HCT116 (cell line): ENCODE results near the gene DIPK1B. TPM values are rescaled to one million over a fixed set of nuclear protein-coding genes. Genes with fewer than 3 reads are reported as not detected.

ENCODE experiments used
- ATAC-seq: fragments of 200-7000 bp; cut with Tn5 transposase; 2 replicates; pipeline ENCODE4 v1.9.1; 2020; ENCODE audit warnings: mild to moderate bottlenecking, moderate library complexity
- BruUV-seq: library from RNA; stranded (reverse); fragments of 400-500 nt; replicated peaks from 2 replicates; lab custom pipeline; 2021; lab: Mats Ljungman, UMichigan
- CTCF ChIA-PET: fragments of 300-600 bp; sonication (Branson Sonifier 250); formaldehyde crosslinking; loops from one replicate; lab custom pipeline; 2021; ENCODE audit warnings: antibody characterized with exemption; lab: Charles Lee
- POLR2A ChIA-PET: fragments of 300-600, 350-600 bp; sonication (Branson Sonifier 250); formaldehyde crosslinking; loops from one replicate; lab custom pipeline; 2021; ENCODE audit warnings: antibody characterized with exemption; lab: Charles Lee
- RAD21 ChIA-PET, 2 experiments: fragments of 300-600 bp; sonication (Branson Sonifier 250); formaldehyde crosslinking; loops; one replicate each; lab custom pipeline; 2023; ENCODE audit warnings: low total read pairs in 2 of 2; ENCODE audit not compliant: uncharacterized antibody in 2 of 2, unreplicated experiment in 2 of 2, low non-redundant PET in 1 of 2; lab: Charles Lee
- DNase-seq: peaks from one replicate; pipeline ENCODE4 v3.0.0-alpha.2; 2010; ENCODE audit warnings: low read depth, low spot score
- H2AFZ ChIP-seq: fragments of 200-600 bp; shearing (Covaris generic), sonication (generic); 2 replicates; pipeline ENCODE4 v1.6.1; 2017; ENCODE audit warnings: low read depth, mixed run types, mixed read lengths, antibody characterized with exemption, low read length; ENCODE audit not compliant: poor library complexity, severe bottlenecking
- H3K27ac ChIP-seq: 2 replicates; pipeline ENCODE4 v1.5.1; 2012; ENCODE audit warnings: low read depth, low read length
- H3K27me3 ChIP-seq: fragments of 200-600 bp; sonication (generic); 2 replicates; pipeline ENCODE4 v1.6.1; 2016; ENCODE audit warnings: mixed run types, low read length, mixed read lengths; ENCODE audit not compliant: insufficient read depth
- H3K36me3 ChIP-seq, 2 experiments: fragments of 200-500 bp in 1 of 2; fragments of 200-600 bp in 1 of 2; sonication (Bioruptor generic) in 1 of 2; sonication (generic) in 1 of 2; 2 replicates each; pipeline versions ENCODE4 v1.5.1 to v1.6.1; 2014 to 2016; ENCODE audit warnings: low read length in 2 of 2, inconsistent platforms in 1 of 2, mixed read lengths in 1 of 2, mixed run types in 1 of 2; ENCODE audit not compliant: insufficient read depth in 2 of 2, control insufficient read depth in 1 of 2
- H3K4me1 ChIP-seq, 2 experiments: fragments of 200-600 bp in 1 of 2; sonication (generic) in 1 of 2; 2 replicates each; pipeline versions ENCODE4 v1.5.1 to v1.6.1; 2012 to 2017; ENCODE audit warnings: low read length in 2 of 2, inconsistent platforms in 1 of 2, mild to moderate bottlenecking in 1 of 2, mixed read lengths in 1 of 2, mixed run types in 1 of 2, moderate library complexity in 1 of 2; ENCODE audit not compliant: insufficient read depth in 2 of 2, control insufficient read depth in 1 of 2
- H3K4me2 ChIP-seq: fragments of 200-600 bp; sonication (generic); 2 replicates; pipeline ENCODE4 v1.6.1; 2017; ENCODE audit warnings: mixed run types, low read length, mixed read lengths
- H3K4me3 ChIP-seq, 2 experiments: fragments of 200-600 bp in 1 of 2; sonication (generic) in 1 of 2; replicated peaks in 1 of 2; 2 replicates each; pipeline ENCODE4 v1.5.1; 2011 to 2016; ENCODE audit warnings: low read length in 2 of 2, control low read depth in 1 of 2, low read depth in 1 of 2, mild to moderate bottlenecking in 1 of 2, mixed read lengths in 1 of 2, mixed run types in 1 of 2
- H3K79me2 ChIP-seq: fragments of 200-600 bp; sonication (generic); 2 replicates; pipeline ENCODE4 v1.6.1; 2017; ENCODE audit warnings: mild to moderate bottlenecking, mixed run types, low read length, moderate library complexity, mixed read lengths; ENCODE audit not compliant: insufficient read depth
- H3K9ac ChIP-seq: fragments of 200-600 bp; sonication (generic); 2 replicates; pipeline ENCODE4 v1.6.1; 2016; ENCODE audit warnings: low read length, mixed read lengths
- H3K9me2 ChIP-seq: fragments of 200-600 bp; sonication (generic), shearing (Covaris generic); 2 replicates; pipeline ENCODE4 v1.6.1; 2017; ENCODE audit warnings: mixed run types, mild to moderate bottlenecking, moderate library complexity; ENCODE audit not compliant: insufficient read depth
- H3K9me3 ChIP-seq, 2 experiments: fragments of 200-500 bp in 1 of 2; fragments of 200-600 bp in 1 of 2; sonication (Bioruptor generic) in 1 of 2; sonication (generic) in 1 of 2; 2 replicates each; pipeline ENCODE4 v1.6.1; 2014 to 2017; ENCODE audit warnings: low read length in 2 of 2, mixed read lengths in 2 of 2, inconsistent platforms in 1 of 2, low read depth in 1 of 2, mild to moderate bottlenecking in 1 of 2, mixed run types in 1 of 2, moderate library complexity in 1 of 2; ENCODE audit not compliant: control insufficient read depth in 1 of 2, insufficient read depth in 1 of 2
- H4K20me1 ChIP-seq: fragments of 200-600 bp; sonication (generic), shearing (Covaris generic); 2 replicates; pipeline ENCODE4 v1.6.1; 2017; ENCODE audit warnings: mixed run types, mild to moderate bottlenecking, moderate library complexity; ENCODE audit not compliant: insufficient read depth
- CEBPB ChIP-seq: IDR thresholded peaks from 2 replicates; pipeline ENCODE4 v1.6.1; 2012; ENCODE audit warnings: low read depth
- ELF1 ChIP-seq: IDR thresholded peaks from 2 replicates; pipeline ENCODE4 v1.6.1; 2012; ENCODE audit warnings: low read depth, borderline replicate concordance
- EZH2phosphoT487 ChIP-seq: fragments of 200-600 bp; IDR thresholded peaks from 2 replicates; pipeline ENCODE4 v1.6.1; 2018; ENCODE audit warnings: antibody characterized with exemption, borderline replicate concordance
- JUND ChIP-seq: IDR thresholded peaks from 2 replicates; pipeline ENCODE4 v1.6.1; 2012
- POLR2AphosphoS5 ChIP-seq: IDR thresholded peaks from 2 replicates; pipeline ENCODE4 v1.6.1; 2011; ENCODE audit warnings: mild to moderate bottlenecking, low read depth, low read length, moderate library complexity
- SP1 ChIP-seq: IDR thresholded peaks from 2 replicates; pipeline ENCODE4 v1.6.1; 2012; ENCODE audit warnings: low read depth
- SRF ChIP-seq: IDR thresholded peaks from 2 replicates; pipeline ENCODE4 v1.6.1; 2012; ENCODE audit warnings: low read depth
- TCF7L2 ChIP-seq: IDR thresholded peaks from 2 replicates; pipeline ENCODE4 v1.7.0; 2011; ENCODE audit warnings: borderline replicate concordance, inconsistent platforms; ENCODE audit not compliant: insufficient read depth, insufficient read length; ENCODE audit errors: extremely low read depth
- YY1 ChIP-seq: IDR thresholded peaks from 2 replicates; pipeline ENCODE4 v1.6.1; 2011; ENCODE audit warnings: low read length, low read depth, moderate library complexity, mild to moderate bottlenecking; ENCODE audit not compliant: insufficient replicate concordance; ENCODE audit errors: extremely low read depth
- ZNF274 ChIP-seq: fragments of 200-500 bp; sonication (Bioruptor generic); IDR thresholded peaks from 2 replicates; pipeline ENCODE4 v1.6.1; 2014; ENCODE audit warnings: mild to moderate bottlenecking, low read depth, low read length, inconsistent platforms
- intact Hi-C: fragments of 100-400 bp; cut with micrococcal nuclease; formaldehyde crosslinking; loops from 2 replicates; pipeline ENCODE4 v1.10.0; 2022
- total RNA-seq: library from RNA; stranded (reverse); gene quantifications from one replicate; pipeline ENCODE4 v1.2.1, GENCODE V29; 2021; ENCODE audit not compliant: unreplicated experiment
- TF ChIP-seq, protein P1 (sequence below): IDR thresholded peaks from 2 replicates; pipeline ENCODE4 v1.6.1; 2012
- TF ChIP-seq, protein P2 (sequence below), 3 experiments: fragments of 200-600 bp in 1 of 3; sonication (generic) in 1 of 3; IDR thresholded peaks in 2 of 3; conservative IDR thresholded peaks in 1 of 3; 2 replicates each; pipeline ENCODE4 v1.5.1; 2012 to 2017; ENCODE audit warnings: low read depth in 2 of 3, low read length in 2 of 3, antibody characterized with exemption in 1 of 3, borderline replicate concordance in 1 of 3, control low read depth in 1 of 3, mild to moderate bottlenecking in 1 of 3, mixed read lengths in 1 of 3, mixed run types in 1 of 3, moderate library complexity in 1 of 3; ENCODE audit not compliant: insufficient read depth in 1 of 3
- TF ChIP-seq, protein P3 (sequence below): IDR thresholded peaks from 2 replicates; pipeline ENCODE4 v1.6.1; 2012

The DIPK1B gene
- total RNA-seq, 1 experiment from 2014 or later = 15.6 TPM

DNA sequence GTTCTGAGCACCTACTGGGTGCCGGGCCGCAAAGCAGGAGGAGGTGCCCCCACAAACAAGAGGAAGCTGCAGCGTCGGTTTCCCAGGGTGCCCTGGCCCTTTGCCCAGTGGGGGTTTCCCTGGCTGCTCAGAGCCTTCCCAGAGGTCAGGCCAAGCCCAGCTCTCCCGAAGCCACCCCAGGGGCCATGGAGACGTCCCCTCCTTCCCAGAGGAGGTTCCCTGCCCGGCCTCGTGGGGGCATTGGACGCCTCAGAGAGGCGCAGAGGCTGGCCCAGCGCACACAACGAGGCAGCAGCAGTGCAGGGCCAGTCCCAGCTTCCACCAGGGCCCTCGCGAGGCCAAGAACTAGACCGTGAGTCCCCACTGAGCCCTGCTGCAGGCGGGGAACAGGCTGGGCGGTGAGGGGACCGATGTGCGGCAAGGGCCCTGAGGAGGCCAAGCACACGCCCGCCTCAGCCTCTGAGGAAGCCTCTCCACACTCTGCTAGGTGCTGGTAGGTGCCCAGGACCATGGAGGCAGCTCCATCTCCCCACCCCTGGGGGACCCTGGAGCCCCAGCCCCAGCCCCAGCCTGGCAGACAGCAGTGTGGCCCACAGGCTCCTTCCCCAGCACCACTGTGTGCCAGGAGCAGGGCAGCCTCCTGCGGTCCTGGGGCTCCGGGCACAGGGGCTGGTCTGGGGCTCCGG is 7.0 kb downstream of the DIPK1B start:
- Histone ChIP-seq H4K20me1 (peaks cover 12% of the 10 kb centered on the region; the same call in 1 of the 2 replicates), H3K4me3 (no peak overlapping the region), H3K9me3 (no peaks in the 10 kb centered on the region), H3K27ac (no peak overlapping the region), H3K36me3 (peaks cover 8 to 14% of the 10 kb centered on the region in 2 experiments; a peak in 3 of 4 replicates), H3K9ac (no peak overlapping the region), H3K4me1 (peaks cover 0 to 29% of the 10 kb centered on the region in 2 experiments; a peak in 2 of 4 replicates), H2AFZ (no peak overlapping the region), H3K79me2 (peaks cover 8% of the 10 kb centered on the region; the same call in 1 of the 2 replicates), H3K4me2 (no peak overlapping the region), H3K9me2 (no peaks in the 10 kb centered on the region), H3K27me3 (no peaks in the 10 kb centered on the region)
- TF ChIP-seq, protein P1, sequence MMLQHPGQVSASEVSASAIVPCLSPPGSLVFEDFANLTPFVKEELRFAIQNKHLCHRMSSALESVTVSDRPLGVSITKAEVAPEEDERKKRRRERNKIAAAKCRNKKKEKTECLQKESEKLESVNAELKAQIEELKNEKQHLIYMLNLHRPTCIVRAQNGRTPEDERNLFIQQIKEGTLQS = no peak
- TF ChIP-seq SRF (no peak), CEBPB (no peak), ZNF274 (no peak), POLR2AphosphoS5 (no peak), SP1 (no peak), YY1 (no peak)
- ChIA-PET CTCF (interaction anchor here (1.0 kb wide), 1 partner anchor 9 kb away, joined by 3 read pairs; no protein-coding TSS in a partner anchor), POLR2A (no interaction called here), RAD21 (no interaction called here)
- ATAC-seq (no peak), DNase-seq (no peak)
- BruUV-seq = no TSS peak
- intact Hi-C loops = no loop called here

DNA sequence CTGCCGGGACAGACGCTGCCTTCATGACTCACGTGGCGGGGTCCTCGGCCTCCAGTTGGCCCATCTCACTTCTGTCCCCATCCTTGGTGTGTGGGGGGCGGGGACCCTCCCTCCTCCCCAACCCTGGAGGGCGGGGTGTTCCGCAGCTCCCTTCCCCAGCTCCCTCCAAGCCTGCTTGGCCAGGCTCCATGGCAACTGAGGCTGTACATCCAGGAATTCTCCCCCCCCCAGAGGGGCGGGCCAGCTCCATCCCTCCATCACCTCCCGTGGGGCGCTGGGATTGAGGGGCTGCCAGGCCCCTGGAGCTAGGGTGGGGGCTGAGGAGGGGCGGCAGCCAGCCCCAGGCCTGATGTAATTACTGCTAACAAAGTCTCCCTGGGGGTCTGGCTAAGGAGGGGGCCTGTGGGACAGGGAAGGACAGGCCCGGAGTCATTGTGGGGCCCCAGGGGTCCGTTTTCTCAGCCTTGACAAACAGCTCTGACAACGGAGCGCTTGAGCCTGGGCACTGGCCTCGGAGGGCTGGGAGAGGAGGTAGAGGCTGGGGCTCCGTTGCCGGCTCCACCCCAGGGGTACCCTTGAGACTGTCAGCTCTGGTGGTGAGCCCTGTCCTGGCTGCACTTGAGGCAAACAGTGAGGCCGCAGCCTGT is 8.0 kb downstream of the DIPK1B start:
- H2AFZ ChIP-seq = no peak overlapping the region
- no peaks in the 10 kb centered on the region for H3K9me2 ChIP-seq
- H3K4me3 ChIP-seq = no peak overlapping the region
- H3K27ac ChIP-seq = no peak overlapping the region
- H3K9ac ChIP-seq = no peak overlapping the region
- ChIA-PET RAD21 (no interaction called here), CTCF (no interaction called here), POLR2A (no interaction called here)
- H4K20me1 ChIP-seq = peaks cover 21% of the 10 kb centered on the region; the same call in 1 of the 2 replicates
- no peaks in the 10 kb centered on the region for H3K27me3 ChIP-seq
- intact Hi-C loops = no loop called here
- no peak overlapping the region for H3K4me2 ChIP-seq
- ATAC-seq (no peak), DNase-seq (no peak)
- no TSS peak for BruUV-seq
- H3K79me2 ChIP-seq = peaks cover 17% of the 10 kb centered on the region
- H3K4me1 ChIP-seq = peaks cover 0 to 32% of the 10 kb centered on the region in 2 experiments; a peak in 3 of 4 replicates
- H3K36me3 ChIP-seq = peaks cover 14 to 22% of the 10 kb centered on the region in 2 experiments; a peak in 3 of 4 replicates
- H3K9me3 ChIP-seq = no peaks in the 10 kb centered on the region
- TF ChIP-seq SRF (no peak), YY1 (no peak), EZH2phosphoT487 (no peak), JUND (no peak), ZNF274 (no peak), ELF1 (no peak), TCF7L2 (no peak), SP1 (no peak)
- TF ChIP-seq, protein P2, sequence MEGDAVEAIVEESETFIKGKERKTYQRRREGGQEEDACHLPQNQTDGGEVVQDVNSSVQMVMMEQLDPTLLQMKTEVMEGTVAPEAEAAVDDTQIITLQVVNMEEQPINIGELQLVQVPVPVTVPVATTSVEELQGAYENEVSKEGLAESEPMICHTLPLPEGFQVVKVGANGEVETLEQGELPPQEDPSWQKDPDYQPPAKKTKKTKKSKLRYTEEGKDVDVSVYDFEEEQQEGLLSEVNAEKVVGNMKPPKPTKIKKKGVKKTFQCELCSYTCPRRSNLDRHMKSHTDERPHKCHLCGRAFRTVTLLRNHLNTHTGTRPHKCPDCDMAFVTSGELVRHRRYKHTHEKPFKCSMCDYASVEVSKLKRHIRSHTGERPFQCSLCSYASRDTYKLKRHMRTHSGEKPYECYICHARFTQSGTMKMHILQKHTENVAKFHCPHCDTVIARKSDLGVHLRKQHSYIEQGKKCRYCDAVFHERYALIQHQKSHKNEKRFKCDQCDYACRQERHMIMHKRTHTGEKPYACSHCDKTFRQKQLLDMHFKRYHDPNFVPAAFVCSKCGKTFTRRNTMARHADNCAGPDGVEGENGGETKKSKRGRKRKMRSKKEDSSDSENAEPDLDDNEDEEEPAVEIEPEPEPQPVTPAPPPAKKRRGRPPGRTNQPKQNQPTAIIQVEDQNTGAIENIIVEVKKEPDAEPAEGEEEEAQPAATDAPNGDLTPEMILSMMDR (IDR thresholded peaks at IDR 0.05 in 2 of 3, conservative IDR thresholded peaks at IDR 0.05 in 1 of 3; ENCODE audit: borderline replicate concordance in 1 of 3, insufficient read depth in 1 of 3, low read depth in 2 of 3, low read length in 2 of 3) = no peak
- TF ChIP-seq, protein P1 = no peak
- TF ChIP-seq, protein P3, sequence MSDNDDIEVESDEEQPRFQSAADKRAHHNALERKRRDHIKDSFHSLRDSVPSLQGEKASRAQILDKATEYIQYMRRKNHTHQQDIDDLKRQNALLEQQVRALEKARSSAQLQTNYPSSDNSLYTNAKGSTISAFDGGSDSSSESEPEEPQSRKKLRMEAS = no peak
